Ovary (tissue), 9 donors: Measurements from ENCODE around the gene ERI3. TPM values are rescaled to one million over a fixed set of nuclear protein-coding genes. Genes with fewer than 3 reads are reported as not detected.

Experiments
- DNase-seq, 5 donors: peaks; one replicate each; pipeline ENCODE4 v3.0.0-alpha.2; 2019 to 2020
- H3K27ac ChIP-seq, 2 donors: fragments of 200-600 bp; one replicate each; pipeline versions ENCODE4 v1.5.1 to v1.8.0; 2019 to 2022
- H3K27me3 ChIP-seq: fragments of 200-600 bp; one replicate; pipeline ENCODE4 v1.8.0; 2022
- H3K36me3 ChIP-seq: fragments of 200-600 bp; sonication (generic); one replicate; pipeline ENCODE4 v1.5.1; 2019
- H3K4me1 ChIP-seq: one replicate; pipeline ENCODE4 v1.8.1; 2013; ENCODE audit warnings: mild to moderate bottlenecking, moderate library complexity; ENCODE audit not compliant: insufficient read depth
- H3K4me3 ChIP-seq: fragments of 200-600 bp; sonication (generic); one replicate; pipeline ENCODE4 v1.5.1; 2017
- H3K9me3 ChIP-seq, 2 donors: fragments of 200-600 bp in 1 of 2; sonication (generic) in 1 of 2; one replicate each; pipeline versions ENCODE4 v1.5.1 to v1.8.1; 2013 to 2019; ENCODE audit warnings: mild to moderate bottlenecking in 1 of 2, moderate library complexity in 1 of 2
- EP300 ChIP-seq: sonication (generic); formaldehyde crosslinking; IDR thresholded peaks from one replicate; pipeline ENCODE4 v1.6.1; 2017; ENCODE audit warnings: antibody characterized with exemption
- POLR2A ChIP-seq: fragments of 450-650 bp; IDR thresholded peaks from one replicate; pipeline ENCODE4 v1.6.1; 2017; ENCODE audit warnings: antibody characterized with exemption, mild to moderate bottlenecking, moderate library complexity
- WGBS, 3 donors: extraction: QIAGEN DNeasy Blood & Tissue Kit in 1 of 3; methylation state at CpG; one replicate each; pipeline versions ENCODE4 v1.1.5 to v1.1.7; 2013 to 2017; 5-methylcytosine and 5-hydroxymethylcytosine counted together
- intact Hi-C, 4 donors: fragments of 100-400 bp; cut with DNase I; formaldehyde crosslinking; loops; one replicate each; pipeline versions ENCODE4 v1.11.0 to v1.15.1; 2022 to 2023
- polyA plus RNA-seq, 2 donors: library from polyadenylated mRNA; stranded (reverse); fragments of 200-250 nt in 1 of 2; fragments of 350-450 nt in 1 of 2; fragmentation: Illumina TruSeq in 1 of 2; extraction: RNeasy Lipid Tissue Mini Kit (QIAGEN cat#74804) in 1 of 2; gene quantifications; one replicate each; pipeline ENCODE4 v1.2.3, GENCODE V29; 2013 to 2014
- total RNA-seq, 7 donors: library from RNA; depleted of rRNA in 2 of 7; stranded (reverse); fragments of >200 nt in 2 of 7; fragmentation: NEBNext Ultra II Directional in 3 of 7; extraction: Animal tissue kit (Norgen Biotek cat#: 25700) in 3 of 7; gene quantifications; one replicate each; pipeline versions ENCODE4 v1.1.0 to v1.2.4, GENCODE V29; 2016 to 2023
- TF ChIP-seq, protein P1 (sequence below), 3 donors: fragments of 450-650 bp in 2 of 3; fragments of 200-600 bp in 1 of 3; IDR thresholded peaks; one replicate each; pipeline versions ENCODE4 v1.5.1 to v1.8.0; 2016 to 2022; ENCODE audit warnings: antibody characterized with exemption in 3 of 3, mild to moderate bottlenecking in 1 of 3
- donor health status: DM: no; HTN: no; CAD: no; lungs with moderate emphysema.
- donor health status: DM: no; HTN: no; CAD: no.
- donor health status: Bipolar disorder and iron deficiency.
- donor health status: DM: yes; HTN: yes; CAD: no.
- donor health status: DM: no; HTN: no; CAD: no.
- donor health status: DM: yes; HTN: yes; CAD: no.

ERI3 gene
- total and polyA plus RNA-seq, 9 donors: 35.4 to 67.0 (median 48.9) TPM

DNA sequence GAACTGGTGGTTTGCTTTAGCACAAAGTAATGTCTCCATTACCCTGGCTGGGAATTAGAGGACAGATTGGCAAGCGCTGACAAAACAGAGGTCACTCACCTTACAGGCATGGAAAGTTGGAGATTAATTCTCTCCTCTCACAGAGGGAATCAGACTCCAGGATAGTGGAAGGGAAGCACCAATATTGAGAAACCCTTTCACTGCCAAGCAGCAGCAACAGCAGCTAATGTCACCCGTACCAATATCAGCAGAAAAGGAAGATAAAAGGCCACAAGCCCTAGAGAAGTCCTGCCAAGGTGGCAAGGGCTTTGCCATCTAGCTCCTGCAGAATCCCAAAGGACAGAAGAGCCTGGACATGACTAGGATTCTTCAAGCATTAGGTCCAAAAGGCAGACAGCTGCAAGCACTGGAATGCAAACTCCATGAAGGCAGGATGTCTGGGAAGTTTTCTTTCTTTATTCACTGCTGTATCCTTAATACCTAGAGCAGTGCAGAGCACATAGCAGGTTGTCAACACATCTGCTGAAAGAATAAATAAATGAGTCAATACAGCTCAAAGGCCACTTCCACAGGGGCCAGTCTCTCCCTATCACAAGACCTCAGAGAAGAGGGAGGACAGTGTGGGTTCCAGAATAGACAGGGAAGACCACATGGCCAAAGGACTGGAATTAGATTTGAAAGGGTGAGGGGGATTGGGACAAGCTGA, 57.2 kb downstream of the ERI3 start:
- TF ChIP-seq, protein P1, sequence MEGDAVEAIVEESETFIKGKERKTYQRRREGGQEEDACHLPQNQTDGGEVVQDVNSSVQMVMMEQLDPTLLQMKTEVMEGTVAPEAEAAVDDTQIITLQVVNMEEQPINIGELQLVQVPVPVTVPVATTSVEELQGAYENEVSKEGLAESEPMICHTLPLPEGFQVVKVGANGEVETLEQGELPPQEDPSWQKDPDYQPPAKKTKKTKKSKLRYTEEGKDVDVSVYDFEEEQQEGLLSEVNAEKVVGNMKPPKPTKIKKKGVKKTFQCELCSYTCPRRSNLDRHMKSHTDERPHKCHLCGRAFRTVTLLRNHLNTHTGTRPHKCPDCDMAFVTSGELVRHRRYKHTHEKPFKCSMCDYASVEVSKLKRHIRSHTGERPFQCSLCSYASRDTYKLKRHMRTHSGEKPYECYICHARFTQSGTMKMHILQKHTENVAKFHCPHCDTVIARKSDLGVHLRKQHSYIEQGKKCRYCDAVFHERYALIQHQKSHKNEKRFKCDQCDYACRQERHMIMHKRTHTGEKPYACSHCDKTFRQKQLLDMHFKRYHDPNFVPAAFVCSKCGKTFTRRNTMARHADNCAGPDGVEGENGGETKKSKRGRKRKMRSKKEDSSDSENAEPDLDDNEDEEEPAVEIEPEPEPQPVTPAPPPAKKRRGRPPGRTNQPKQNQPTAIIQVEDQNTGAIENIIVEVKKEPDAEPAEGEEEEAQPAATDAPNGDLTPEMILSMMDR (IDR thresholded peaks at IDR 0.05): no peak
- no peak for TF ChIP-seq POLR2A
- no peak for TF ChIP-seq EP300
- DNase-seq: no peak
- H3K36me3 ChIP-seq: no peaks in the 10 kb centered on the region
- H3K4me1 ChIP-seq: no peaks in the 10 kb centered on the region
- H3K4me3 ChIP-seq: no peak overlapping the region
- WGBS, 3 donors: 89 to 92% (median 91%) methylated on average over 2 of the region's 2 CpGs
- no peaks in the 10 kb centered on the region for H3K9me3 ChIP-seq
- intact Hi-C loops: no loop called here
- no peaks in the 10 kb centered on the region for H3K27me3 ChIP-seq
- H3K27ac ChIP-seq: no peak overlapping the region

DNA sequence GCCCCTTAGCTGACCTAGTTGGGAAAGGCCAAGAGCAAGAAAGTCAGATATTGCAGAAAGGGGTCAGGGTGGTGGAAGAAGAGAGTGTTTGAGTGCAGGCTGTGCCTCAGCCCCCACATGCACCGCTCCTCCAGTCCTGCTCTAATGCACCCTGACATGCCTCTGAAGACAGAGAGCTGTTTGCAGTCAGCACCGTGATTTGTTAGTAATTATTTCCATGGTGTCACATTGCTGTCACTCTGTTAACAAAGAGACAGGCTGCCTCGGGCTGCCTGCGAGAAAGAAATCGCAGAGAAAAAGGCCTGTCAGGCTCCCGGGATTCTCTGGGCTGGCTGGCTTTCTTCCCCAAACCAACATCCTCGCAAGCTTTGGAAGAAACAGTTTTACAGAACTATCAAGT, 58.3 kb downstream of the ERI3 start:
- TF ChIP-seq POLR2A: no peak
- TF ChIP-seq, protein P1 (IDR thresholded peaks at IDR 0.05): no peak
- TF ChIP-seq EP300: no peak
- intact Hi-C loops: no loop called here
- 77 to 80% (median 79%) methylated on average over 7 of the region's 7 CpGs for WGBS, 3 donors
- Histone ChIP-seq H3K4me3 (no peak overlapping the region), H3K27me3 (no peaks in the 10 kb centered on the region), H3K36me3 (no peaks in the 10 kb centered on the region), H3K27ac (no peak overlapping the region), H3K4me1 (no peaks in the 10 kb centered on the region), H3K9me3 (no peaks in the 10 kb centered on the region)
- no peak for DNase-seq

DNA sequence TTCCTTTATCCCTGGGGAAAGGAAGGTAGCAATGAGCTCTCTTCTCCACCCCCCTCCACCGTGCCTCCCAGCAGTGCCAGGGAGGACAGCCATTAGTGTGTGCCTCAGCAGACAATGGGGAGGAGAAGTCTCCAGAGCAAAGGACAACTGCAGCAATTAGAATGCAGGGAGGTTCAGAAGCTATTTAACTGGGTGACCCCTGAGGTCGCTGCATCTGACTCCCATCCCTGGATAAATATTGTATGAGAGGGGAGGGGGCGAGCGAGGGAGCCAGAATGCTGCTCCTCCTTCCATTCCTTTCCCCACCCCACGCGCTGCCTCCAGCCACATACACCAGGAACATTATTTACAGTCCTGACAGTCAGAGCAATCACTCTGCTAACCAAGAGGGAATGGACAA, 59.0 kb downstream of the ERI3 start:
- TF ChIP-seq EP300 (no peak), POLR2A (no peak)
- TF ChIP-seq, protein P1 (IDR thresholded peaks at IDR 0.05): no peak
- 81 to 85% (median 83%) methylated on average over 6 of the region's 6 CpGs for WGBS, 3 donors

DNA sequence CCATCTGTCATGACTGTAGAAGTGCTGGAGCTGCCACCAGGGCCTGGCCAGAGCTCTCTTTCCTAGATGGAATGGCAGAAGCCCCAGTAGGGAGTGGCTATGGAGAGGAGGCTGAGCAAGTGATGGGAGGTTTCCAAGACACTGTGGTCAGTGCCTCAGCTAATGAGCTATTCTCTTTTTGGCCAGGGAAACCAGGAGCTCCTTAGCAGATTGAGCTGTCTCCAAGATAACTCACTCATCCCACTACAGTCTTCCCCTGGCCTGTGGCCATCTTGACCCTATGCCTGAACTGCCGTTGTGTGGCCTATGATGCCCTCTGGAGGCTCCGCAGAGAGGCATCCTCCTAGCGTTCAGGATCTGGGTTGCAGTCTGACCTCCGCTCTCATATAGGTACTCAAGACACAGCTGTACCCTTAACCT, 60.5 kb downstream of the ERI3 start:
- TF ChIP-seq EP300: no peak
- TF ChIP-seq, protein P1 (IDR thresholded peaks at IDR 0.05): no peak
- no peak for TF ChIP-seq POLR2A
- Histone ChIP-seq H3K9me3 (no peaks in the 10 kb centered on the region), H3K4me3 (no peak overlapping the region), H3K27me3 (no peaks in the 10 kb centered on the region), H3K27ac (no peak overlapping the region), H3K36me3 (no peaks in the 10 kb centered on the region), H3K4me1 (no peaks in the 10 kb centered on the region)
- WGBS, 3 donors: 41 to 51% (median 48%) methylated on average over 4 of the region's 4 CpGs
- peak; percentile 11 to 54 (median 39) for DNase-seq
- intact Hi-C loops: no loop called here

More for the DNA sequence above, 59.0 kb downstream of the ERI3 start:
- no peak overlapping the region for H3K27ac ChIP-seq
- no peaks in the 10 kb centered on the region for H3K9me3 ChIP-seq
- no peaks in the 10 kb centered on the region for H3K27me3 ChIP-seq
- no peak overlapping the region for H3K4me3 ChIP-seq
- H3K36me3 ChIP-seq: no peaks in the 10 kb centered on the region
- intact Hi-C loops: no loop called here
- no peaks in the 10 kb centered on the region for H3K4me1 ChIP-seq
- no peak for DNase-seq
